ENCODE data around the gene OR1L6.

The OR1L6 gene, protein sequence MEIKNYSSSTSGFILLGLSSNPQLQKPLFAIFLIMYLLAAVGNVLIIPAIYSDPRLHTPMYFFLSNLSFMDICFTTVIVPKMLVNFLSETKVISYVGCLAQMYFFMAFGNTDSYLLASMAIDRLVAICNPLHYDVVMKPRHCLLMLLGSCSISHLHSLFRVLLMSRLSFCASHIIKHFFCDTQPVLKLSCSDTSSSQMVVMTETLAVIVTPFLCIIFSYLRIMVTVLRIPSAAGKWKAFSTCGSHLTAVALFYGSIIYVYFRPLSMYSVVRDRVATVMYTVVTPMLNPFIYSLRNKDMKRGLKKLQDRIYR

GRCh38 chr9:122742003-122742402, at the start of gene OR1L6:
OR1L6 (plus strand) TSS chr9:122742303; CDS start chr9:122749848, 7,545 bp downstream.
- no peak within 1 kb of the TSS for H3K27ac Mint-ChIP-seq (ENCODE audit: low read depth)
- no peak within 1 kb of the TSS for H3K4me3 Mint-ChIP-seq
- DNase-seq (ENCODE audit: low spot score in 2 of 2) (no peak), ATAC-seq (replicated peaks; ENCODE audit: extremely low read depth, poor library complexity, severe bottlenecking) (no peak)
- peaks cover 5% of the 10 kb centered on the region for H3K9me3 Mint-ChIP-seq
- no peaks in the 10 kb centered on the region for H3K4me1 Mint-ChIP-seq
- peaks cover 15% of the 10 kb centered on the region for H3K27me3 Mint-ChIP-seq
- no peaks in the 10 kb centered on the region for H3K36me3 Mint-ChIP-seq (ENCODE audit: insufficient read depth)

DNA sequence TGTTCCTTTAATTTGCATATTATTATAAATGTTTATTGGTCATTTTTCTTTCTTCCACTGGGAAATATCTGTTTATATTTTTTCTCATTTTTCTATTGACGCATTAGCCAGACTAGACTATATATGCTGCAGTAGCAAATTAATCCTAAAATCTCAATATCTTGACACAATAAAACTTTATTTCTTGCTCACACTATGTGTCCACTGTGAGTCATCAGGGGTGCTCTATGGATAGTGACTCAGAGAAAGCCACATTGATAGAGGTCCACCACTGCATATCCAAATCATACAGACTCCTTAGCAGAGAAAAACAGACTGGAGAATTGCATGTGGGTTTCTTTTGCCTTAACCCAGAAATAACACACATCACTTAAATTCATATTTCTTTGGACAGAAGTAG, 46.4 kb upstream of the OR1L6 start:
- no peak overlapping the region for H3K4me3 Mint-ChIP-seq
- no peaks in the 10 kb centered on the region for H3K4me1 Mint-ChIP-seq
- no peaks in the 10 kb centered on the region for H3K36me3 Mint-ChIP-seq (ENCODE audit: insufficient read depth)
- H3K9me3 Mint-ChIP-seq = peaks cover 15% of the 10 kb centered on the region
- H3K27me3 Mint-ChIP-seq = peaks cover 20% of the 10 kb centered on the region
- DNase-seq (ENCODE audit: low spot score in 2 of 2) (no peak), ATAC-seq (replicated peaks; ENCODE audit: extremely low read depth, poor library complexity, severe bottlenecking) (no peak)
- no peak overlapping the region for H3K27ac Mint-ChIP-seq (ENCODE audit: low read depth)

DNA sequence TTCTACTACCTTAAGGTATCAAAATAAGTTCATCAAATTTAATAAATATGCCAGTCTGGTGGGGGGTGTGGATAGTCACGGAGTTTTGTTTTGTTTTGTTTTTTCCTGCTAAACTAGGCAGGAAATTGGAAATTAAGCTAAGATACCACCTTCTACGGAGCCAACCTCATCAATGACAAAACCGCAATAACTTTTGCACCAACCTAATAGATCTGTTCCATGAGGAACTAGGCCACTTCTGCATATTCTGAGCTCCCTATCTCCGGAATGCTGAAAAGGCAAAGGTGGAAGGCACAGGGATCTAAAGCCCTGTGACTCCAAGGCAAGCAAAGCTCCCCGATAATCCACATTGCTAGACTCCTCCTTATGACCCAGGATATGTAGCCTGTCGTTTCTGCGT, 24.1 kb upstream of the OR1L6 start:
- Mint-ChIP-seq H3K9me3 (peaks cover 13% of the 10 kb centered on the region), H3K27me3 (peaks cover 8% of the 10 kb centered on the region), H3K27ac (ENCODE audit: low read depth) (no peak overlapping the region), H3K36me3 (ENCODE audit: insufficient read depth) (peaks cover 1% of the 10 kb centered on the region), H3K4me1 (no peaks in the 10 kb centered on the region), H3K4me3 (no peak overlapping the region)
- no peak for DNase-seq (ENCODE audit: low spot score in 2 of 2)
- ATAC-seq (replicated peaks; ENCODE audit: extremely low read depth, poor library complexity, severe bottlenecking) = no peak

GRCh38 chr9:122719218-122719617, 22.9 kb upstream of the OR1L6 start:
- H3K4me3 Mint-ChIP-seq = no peak overlapping the region
- ATAC-seq (replicated peaks; ENCODE audit: extremely low read depth, poor library complexity, severe bottlenecking) (no peak), DNase-seq (ENCODE audit: low spot score in 2 of 2) (no peak)
- no peaks in the 10 kb centered on the region for H3K4me1 Mint-ChIP-seq
- peaks cover 21% of the 10 kb centered on the region for H3K9me3 Mint-ChIP-seq
- peaks cover 1% of the 10 kb centered on the region for H3K36me3 Mint-ChIP-seq (ENCODE audit: insufficient read depth)
- H3K27me3 Mint-ChIP-seq = peaks cover 9% of the 10 kb centered on the region
- H3K27ac Mint-ChIP-seq (ENCODE audit: low read depth) = no peak overlapping the region

DNA sequence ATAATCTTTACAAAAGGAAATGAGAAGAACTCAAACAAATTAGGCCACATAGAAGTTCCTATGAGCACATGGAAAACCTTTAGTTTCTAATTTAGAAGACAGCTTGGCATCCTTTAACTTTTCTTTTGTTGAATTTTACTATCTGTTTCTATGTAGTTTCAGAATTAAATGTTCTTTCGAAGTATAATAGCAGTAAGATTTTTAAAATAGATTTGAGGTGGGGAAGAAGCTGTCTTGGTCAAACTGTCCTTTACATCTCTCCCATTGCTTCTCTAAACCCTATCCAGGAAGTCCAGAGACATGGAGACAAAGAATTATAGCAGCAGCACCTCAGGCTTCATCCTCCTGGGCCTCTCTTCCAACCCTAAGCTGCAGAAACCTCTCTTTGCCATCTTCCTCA, 18.4 kb upstream of the OR1L6 start, which contains the start of gene OR1L4:
Gene OR1L4, plus strand, starts transcription at position 301 of the 400 bp plus-strand sequence. Its CDS starts 0 bp downstream, at position 301.
- H3K36me3 Mint-ChIP-seq (ENCODE audit: insufficient read depth) = peaks cover 1% of the 10 kb centered on the region
- no peak within 1 kb of the TSS for H3K27ac Mint-ChIP-seq (ENCODE audit: low read depth)
- H3K4me3 Mint-ChIP-seq = no peak within 1 kb of the TSS
- DNase-seq (ENCODE audit: low spot score in 2 of 2) = no peak
- no peaks in the 10 kb centered on the region for H3K4me1 Mint-ChIP-seq
- peaks cover 33% of the 10 kb centered on the region for H3K9me3 Mint-ChIP-seq
- peaks cover 15% of the 10 kb centered on the region for H3K27me3 Mint-ChIP-seq
- no peak for ATAC-seq (replicated peaks; ENCODE audit: extremely low read depth, poor library complexity, severe bottlenecking)

DNA sequence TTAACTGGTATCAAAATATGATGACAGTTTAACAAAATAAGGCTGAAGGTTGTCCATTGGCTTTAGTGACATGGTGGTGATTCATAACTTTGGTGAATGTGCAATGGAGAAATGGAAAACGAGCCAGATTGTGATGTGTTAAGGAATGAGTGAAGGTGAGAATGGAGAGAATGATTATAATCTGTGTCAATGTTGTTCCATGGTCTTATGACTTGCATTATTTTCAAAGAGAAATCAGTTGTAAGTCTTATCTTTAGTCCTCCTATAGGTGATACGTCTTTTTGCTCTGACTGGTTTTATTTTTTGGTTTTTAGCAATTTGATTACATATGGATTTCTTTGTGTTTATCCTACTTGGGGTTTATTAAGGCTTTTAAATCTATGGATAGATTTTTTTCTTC, 12.7 kb downstream of the OR1L6 start:
- Mint-ChIP-seq H3K27me3 (peaks cover 21% of the 10 kb centered on the region), H3K4me1 (no peaks in the 10 kb centered on the region), H3K36me3 (ENCODE audit: insufficient read depth) (no peaks in the 10 kb centered on the region), H3K9me3 (peaks cover 16% of the 10 kb centered on the region), H3K27ac (ENCODE audit: low read depth) (no peak overlapping the region), H3K4me3 (no peak overlapping the region)
- no peak for DNase-seq (ENCODE audit: low spot score in 2 of 2)
- ATAC-seq (replicated peaks; ENCODE audit: extremely low read depth, poor library complexity, severe bottlenecking) = no peak

DNA sequence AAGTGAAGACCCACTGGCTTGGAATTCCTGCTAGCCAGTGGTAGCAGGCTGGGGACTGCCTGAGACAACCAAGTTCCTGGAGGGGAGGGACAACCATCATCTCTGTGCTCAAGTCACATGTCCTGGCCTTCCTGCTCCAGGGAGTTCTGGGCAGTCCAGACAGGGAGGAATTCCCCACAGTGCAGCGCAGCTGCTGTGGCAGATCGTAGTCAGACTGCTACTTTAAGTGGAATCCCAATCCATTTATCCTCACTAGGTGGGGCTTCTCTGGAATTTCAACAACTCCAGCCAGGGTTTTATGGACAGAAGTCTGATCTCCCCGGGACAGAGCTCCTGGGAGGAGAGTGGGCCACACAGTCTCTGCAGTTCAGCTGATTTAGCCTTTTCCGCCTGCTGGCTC, 25.7 kb downstream of the OR1L6 start:
- Mint-ChIP-seq H3K4me3 (no peak overlapping the region), H3K27ac (ENCODE audit: low read depth) (no peak overlapping the region), H3K27me3 (peaks cover 24% of the 10 kb centered on the region), H3K9me3 (peaks cover 18% of the 10 kb centered on the region), H3K4me1 (no peaks in the 10 kb centered on the region), H3K36me3 (ENCODE audit: insufficient read depth) (no peaks in the 10 kb centered on the region)
- no peak for DNase-seq (ENCODE audit: low spot score in 2 of 2)
- ATAC-seq (replicated peaks; ENCODE audit: extremely low read depth, poor library complexity, severe bottlenecking) = no peak

GRCh38 chr9:122777052-122777451, 34.9 kb downstream of the OR1L6 start:
- Mint-ChIP-seq H3K9me3 (no peaks in the 10 kb centered on the region), H3K36me3 (ENCODE audit: insufficient read depth) (no peaks in the 10 kb centered on the region)
- no peak for ATAC-seq (replicated peaks; ENCODE audit: extremely low read depth, poor library complexity, severe bottlenecking)

DNA sequence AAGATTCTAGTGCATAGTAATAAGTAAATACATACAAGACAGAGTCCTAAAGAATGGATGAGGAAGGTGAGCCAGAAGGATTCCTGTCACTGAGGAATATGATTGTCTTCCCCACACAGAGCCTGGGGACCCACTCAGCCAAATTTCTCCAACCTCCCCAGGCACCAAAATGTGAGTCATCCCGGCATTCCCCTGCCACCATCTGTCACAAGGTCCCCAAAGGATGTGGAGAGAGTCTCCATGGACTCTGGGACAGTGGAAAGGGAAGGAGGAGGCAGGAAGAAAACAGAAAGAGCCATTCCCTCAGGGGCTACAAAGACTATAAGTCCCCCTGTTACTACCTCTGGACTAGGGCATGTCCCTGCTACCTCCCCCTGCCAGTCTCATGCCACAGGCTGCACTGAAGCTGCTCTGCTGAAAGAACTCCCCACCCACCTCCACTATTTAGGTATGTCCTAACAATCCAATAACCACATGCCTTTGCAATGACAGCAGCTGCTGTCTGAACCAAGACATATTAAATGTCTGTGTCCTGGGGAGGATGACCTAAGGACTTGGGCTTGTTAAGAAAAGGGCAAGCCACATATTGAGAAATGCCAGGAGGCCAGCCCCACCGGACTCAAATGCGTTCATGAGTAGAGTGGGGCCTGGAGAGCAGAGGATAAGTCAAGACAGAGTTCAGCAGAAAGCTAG, 36.0 kb downstream of the OR1L6 start:
- DNase-seq (ENCODE audit: low spot score in 2 of 2) = no peak
- H3K27me3 Mint-ChIP-seq = no peaks in the 10 kb centered on the region
- H3K36me3 Mint-ChIP-seq (ENCODE audit: insufficient read depth) = no peaks in the 10 kb centered on the region
- H3K27ac Mint-ChIP-seq (ENCODE audit: low read depth) = no peak overlapping the region
- H3K4me3 Mint-ChIP-seq = no peak overlapping the region
- H3K9me3 Mint-ChIP-seq = no peaks in the 10 kb centered on the region
- ATAC-seq (replicated peaks; ENCODE audit: extremely low read depth, poor library complexity, severe bottlenecking) = no peak
- no peaks in the 10 kb centered on the region for H3K4me1 Mint-ChIP-seq

More at GRCh38 chr9:122777052-122777451, 34.9 kb downstream of the OR1L6 start:
- H3K4me3 Mint-ChIP-seq = no peak overlapping the region
- DNase-seq (ENCODE audit: low spot score in 2 of 2) = no peak
- H3K27ac Mint-ChIP-seq (ENCODE audit: low read depth) = no peak overlapping the region
- H3K4me1 Mint-ChIP-seq = no peaks in the 10 kb centered on the region
- no peaks in the 10 kb centered on the region for H3K27me3 Mint-ChIP-seq

- Mint-ChIP-seq H3K4me1 (no peaks in the 10 kb centered on the region), H3K9me3 (no peaks in the 10 kb centered on the region), H3K27ac (ENCODE audit: low read depth) (no peak overlapping the region), H3K27me3 (no peaks in the 10 kb centered on the region), H3K4me3 (no peak overlapping the region), H3K36me3 (ENCODE audit: insufficient read depth) (no peaks in the 10 kb centered on the region)
- no peak for ATAC-seq (replicated peaks; ENCODE audit: extremely low read depth, poor library complexity, severe bottlenecking)
- no peak for DNase-seq (ENCODE audit: low spot score in 2 of 2)
Measured at GRCh38 chr9:122779181-122779580, 37.1 kb downstream of the OR1L6 start.

GRCh38 chr9:122780026-122780425, 37.9 kb downstream of the OR1L6 start:
- Mint-ChIP-seq H3K9me3 (no peaks in the 10 kb centered on the region), H3K4me3 (no peak overlapping the region), H3K27ac (ENCODE audit: low read depth) (no peak overlapping the region), H3K27me3 (no peaks in the 10 kb centered on the region), H3K36me3 (ENCODE audit: insufficient read depth) (no peaks in the 10 kb centered on the region), H3K4me1 (no peaks in the 10 kb centered on the region)
- ATAC-seq (replicated peaks; ENCODE audit: extremely low read depth, poor library complexity, severe bottlenecking) (no peak), DNase-seq (ENCODE audit: low spot score in 2 of 2) (no peak)

DNA sequence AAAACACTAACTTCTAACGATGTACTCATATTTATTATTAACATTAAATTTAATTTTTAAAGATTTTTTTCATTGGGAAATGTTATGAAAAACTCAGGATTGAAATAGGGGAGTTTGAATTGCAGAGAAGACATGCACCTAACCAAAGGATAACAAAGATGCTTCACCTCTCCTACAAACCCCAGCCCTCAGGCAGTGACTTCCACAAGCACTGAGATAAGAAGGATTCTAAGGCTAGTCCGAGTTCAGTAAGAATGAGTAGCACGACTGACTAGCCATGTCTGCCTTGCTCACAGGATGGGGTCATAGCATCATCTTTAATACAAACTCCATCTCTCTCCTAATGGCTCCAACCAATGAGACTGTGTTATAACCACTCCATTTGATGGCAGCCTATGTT, 39.6 kb downstream of the OR1L6 start:
- no peak for ATAC-seq (replicated peaks; ENCODE audit: extremely low read depth, poor library complexity, severe bottlenecking)
- no peak for DNase-seq (ENCODE audit: low spot score in 2 of 2)
- no peaks in the 10 kb centered on the region for H3K9me3 Mint-ChIP-seq
- H3K27ac Mint-ChIP-seq (ENCODE audit: low read depth) = no peak overlapping the region
- H3K4me1 Mint-ChIP-seq = no peaks in the 10 kb centered on the region
- H3K27me3 Mint-ChIP-seq = no peaks in the 10 kb centered on the region
- H3K36me3 Mint-ChIP-seq (ENCODE audit: insufficient read depth) = no peaks in the 10 kb centered on the region
- H3K4me3 Mint-ChIP-seq = no peak overlapping the region

DNA sequence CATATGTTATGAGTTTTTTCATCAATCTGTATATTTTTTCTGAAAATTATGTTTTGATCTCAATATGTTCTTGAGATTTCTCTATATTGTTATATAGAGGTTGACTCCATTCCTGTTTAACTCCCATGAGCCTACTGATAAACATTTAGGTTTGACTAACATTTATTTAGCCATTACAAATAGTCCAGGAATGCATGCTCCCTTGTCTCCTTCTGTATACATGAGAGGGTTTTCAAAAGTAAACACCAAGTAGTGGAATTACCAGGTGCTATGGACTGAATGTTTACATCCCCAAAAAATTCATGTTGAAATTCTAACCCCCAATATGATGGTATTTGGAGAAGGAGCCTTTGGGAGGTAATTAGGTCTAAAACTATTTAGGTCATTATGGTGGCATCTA, 43.2 kb downstream of the OR1L6 start:
- Mint-ChIP-seq H3K4me3 (no peak overlapping the region), H3K27me3 (no peaks in the 10 kb centered on the region), H3K9me3 (no peaks in the 10 kb centered on the region), H3K27ac (ENCODE audit: low read depth) (no peak overlapping the region), H3K36me3 (ENCODE audit: insufficient read depth) (no peaks in the 10 kb centered on the region), H3K4me1 (no peaks in the 10 kb centered on the region)
- DNase-seq (ENCODE audit: low spot score in 2 of 2) = no peak
- ATAC-seq (replicated peaks; ENCODE audit: extremely low read depth, poor library complexity, severe bottlenecking) = no peak

Measured in central memory CD8-positive, alpha-beta T cell (primary cell).